ENCODE measurements around the gene ADAR. TPM values are rescaled to one million over a fixed set of nuclear protein-coding genes. Genes with fewer than 3 reads are reported as not detected.

The ADAR gene
- total RNA-seq, 1 experiment from 2014 or later = 221 TPM

DNA sequence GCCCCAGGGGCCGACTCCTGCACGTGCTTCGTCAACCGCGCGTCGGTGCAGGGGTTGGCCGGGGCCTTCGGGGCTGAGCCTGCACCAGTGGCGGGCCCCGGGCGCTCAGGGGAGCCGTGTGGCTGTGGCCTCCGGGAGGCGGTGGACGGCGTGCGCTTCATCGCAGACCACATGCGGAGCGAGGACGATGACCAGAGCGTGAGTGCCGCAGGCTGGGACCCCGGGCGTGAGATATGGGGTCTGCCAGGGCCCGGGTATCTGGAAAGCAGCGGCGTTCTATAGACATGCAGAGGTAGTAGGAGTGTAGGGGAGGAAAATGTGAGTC, 36.1 kb downstream of the ADAR start (continued):
- TF ChIP-seq HMGXB4 (CRISPR knock-in tag; IDR thresholded peaks at IDR 0.05) (no peak), E2F1 (CRISPR knock-in tag; IDR thresholded peaks at IDR 0.05) (no peak), HMGA2 (CRISPR knock-in tag; IDR thresholded peaks at IDR 0.05) (no peak), TEAD4 (CRISPR knock-in tag; IDR thresholded peaks at IDR 0.05) (no peak)

GRCh38 chr1:154571244-154571963, 36.6 kb downstream of the ADAR start:
- ATAC-seq = no peak
- H3K4me3 Mint-ChIP-seq = no peak overlapping the region
- peaks cover 32% of the 10 kb centered on the region for H3K4me1 Mint-ChIP-seq
- CTCF ChIA-PET = no interaction called here
- no peak for TF ChIP-seq ZNF317 (CRISPR knock-in tag; IDR thresholded peaks at IDR 0.05; ENCODE audit: borderline replicate concordance, low read depth)
- TF ChIP-seq ZNF416 (CRISPR knock-in tag; IDR thresholded peaks at IDR 0.05) = no peak
- TF ChIP-seq ELF4 (CRISPR knock-in tag; IDR thresholded peaks at IDR 0.05; ENCODE audit: low read depth) = no peak
- no peak for TF ChIP-seq ETV6 (CRISPR knock-in tag; IDR thresholded peaks at IDR 0.05)
- TF ChIP-seq PRDM15 (CRISPR knock-in tag; IDR thresholded peaks at IDR 0.05) = no peak
- TF ChIP-seq FOXK1 (CRISPR knock-in tag; IDR thresholded peaks at IDR 0.05) = no peak
- TF ChIP-seq FOXP1 (CRISPR knock-in tag; IDR thresholded peaks at IDR 0.05; ENCODE audit: borderline replicate concordance) = no peak
- TF ChIP-seq NR3C1 (CRISPR knock-in tag; conservative IDR thresholded peaks at IDR 0.05; ENCODE audit: low read depth) = no peak
- TF ChIP-seq E2F5 (CRISPR knock-in tag; IDR thresholded peaks at IDR 0.05) = no peak
- TF ChIP-seq, protein P1, sequence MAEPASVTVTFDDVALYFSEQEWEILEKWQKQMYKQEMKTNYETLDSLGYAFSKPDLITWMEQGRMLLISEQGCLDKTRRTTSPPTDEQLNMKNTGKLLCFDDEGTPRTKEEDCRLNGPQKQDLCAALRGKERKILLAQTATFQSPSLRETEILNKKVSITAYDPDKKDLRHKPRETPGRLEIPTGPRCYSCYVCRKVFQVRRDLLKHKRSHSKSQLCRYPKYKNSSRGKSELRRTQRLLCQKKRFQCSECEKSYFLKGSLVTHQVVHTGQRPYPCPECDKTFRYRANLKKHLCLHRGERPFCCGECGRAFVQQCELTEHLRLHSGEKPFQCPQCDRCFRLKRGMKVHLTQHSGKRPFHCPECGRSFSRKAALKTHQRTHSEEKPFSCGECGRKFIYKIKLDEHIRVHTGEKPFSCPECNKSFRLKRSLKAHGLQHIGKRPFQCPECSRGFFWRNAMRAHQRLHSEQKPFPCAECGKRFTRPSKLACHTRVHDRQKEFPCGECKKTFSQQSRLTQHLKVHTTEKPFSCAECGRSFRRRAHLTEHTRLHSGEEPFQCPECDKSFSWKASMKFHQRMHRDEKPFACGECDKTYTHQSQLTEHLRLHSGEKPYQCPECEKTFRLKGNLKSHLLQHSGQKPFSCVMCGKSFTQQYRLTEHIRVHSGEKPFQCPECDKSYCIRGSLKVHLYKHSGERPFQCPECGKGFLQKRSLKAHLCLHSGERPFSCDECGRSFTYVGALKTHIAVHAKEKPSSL (CRISPR knock-in tag; conservative IDR thresholded peaks at IDR 0.05) = no peak
- TF ChIP-seq, protein P2, sequence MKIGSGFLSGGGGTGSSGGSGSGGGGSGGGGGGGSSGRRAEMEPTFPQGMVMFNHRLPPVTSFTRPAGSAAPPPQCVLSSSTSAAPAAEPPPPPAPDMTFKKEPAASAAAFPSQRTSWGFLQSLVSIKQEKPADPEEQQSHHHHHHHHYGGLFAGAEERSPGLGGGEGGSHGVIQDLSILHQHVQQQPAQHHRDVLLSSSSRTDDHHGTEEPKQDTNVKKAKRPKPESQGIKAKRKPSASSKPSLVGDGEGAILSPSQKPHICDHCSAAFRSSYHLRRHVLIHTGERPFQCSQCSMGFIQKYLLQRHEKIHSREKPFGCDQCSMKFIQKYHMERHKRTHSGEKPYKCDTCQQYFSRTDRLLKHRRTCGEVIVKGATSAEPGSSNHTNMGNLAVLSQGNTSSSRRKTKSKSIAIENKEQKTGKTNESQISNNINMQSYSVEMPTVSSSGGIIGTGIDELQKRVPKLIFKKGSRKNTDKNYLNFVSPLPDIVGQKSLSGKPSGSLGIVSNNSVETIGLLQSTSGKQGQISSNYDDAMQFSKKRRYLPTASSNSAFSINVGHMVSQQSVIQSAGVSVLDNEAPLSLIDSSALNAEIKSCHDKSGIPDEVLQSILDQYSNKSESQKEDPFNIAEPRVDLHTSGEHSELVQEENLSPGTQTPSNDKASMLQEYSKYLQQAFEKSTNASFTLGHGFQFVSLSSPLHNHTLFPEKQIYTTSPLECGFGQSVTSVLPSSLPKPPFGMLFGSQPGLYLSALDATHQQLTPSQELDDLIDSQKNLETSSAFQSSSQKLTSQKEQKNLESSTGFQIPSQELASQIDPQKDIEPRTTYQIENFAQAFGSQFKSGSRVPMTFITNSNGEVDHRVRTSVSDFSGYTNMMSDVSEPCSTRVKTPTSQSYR (CRISPR knock-in tag; IDR thresholded peaks at IDR 0.05) = no peak
- no peak for TF ChIP-seq EMX1 (CRISPR knock-in tag; IDR thresholded peaks at IDR 0.05)
- no peak for TF ChIP-seq TCF7 (CRISPR knock-in tag; IDR thresholded peaks at IDR 0.05; ENCODE audit: low read depth)
- no peaks in the 10 kb centered on the region for H3K9me3 Mint-ChIP-seq
- POLR2A ChIA-PET = no interaction called here
- no peak for DNase-seq (ENCODE audit: low spot score)
- no peak overlapping the region for H3K27ac Mint-ChIP-seq
- peaks cover 14% of the 10 kb centered on the region for H3K27me3 Mint-ChIP-seq (ENCODE audit: low read depth)
- H3K36me3 Mint-ChIP-seq = peaks cover 5% of the 10 kb centered on the region; the same call in 1 of the 2 replicates

Measured in WTC11 (cell line).